GM12872 (cell line): Measurements from ENCODE around the gene PCDHGA5.

Experiments used
- CTCF ChIP-seq: IDR thresholded peaks from 3 replicates; pipeline ENCODE4 v1.5.1; 2011; ENCODE audit warnings: low read depth, mild to moderate bottlenecking, low read length, moderate library complexity; ENCODE audit not compliant: insufficient read depth

Gene PCDHGA5

DNA sequence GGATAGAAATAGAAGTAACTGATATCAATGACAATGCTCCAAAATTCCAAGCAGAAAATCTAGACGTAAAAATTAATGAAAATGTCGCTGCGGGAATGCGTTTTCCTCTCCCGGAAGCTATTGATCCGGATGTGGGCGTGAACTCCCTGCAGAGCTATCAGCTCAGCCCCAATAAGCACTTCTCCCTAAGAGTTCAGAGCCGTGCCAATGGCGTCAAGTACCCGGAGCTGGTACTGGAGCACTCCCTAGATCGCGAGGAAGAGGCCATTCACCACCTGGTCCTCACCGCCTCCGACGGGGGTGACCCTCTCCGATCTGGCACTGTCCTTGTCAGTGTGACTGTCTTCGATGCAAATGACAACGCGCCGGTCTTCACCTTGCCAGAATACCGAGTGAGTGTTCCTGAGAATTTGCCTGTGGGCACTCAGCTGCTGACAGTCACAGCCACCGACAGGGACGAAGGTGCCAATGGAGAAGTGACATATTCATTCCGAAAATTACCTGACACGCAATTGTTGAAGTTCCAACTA is 49.6 kb downstream of the PCDHGA5 start:
- TF ChIP-seq CTCF = no peak
